Endodermal cell (in vitro differentiated cells): ENCODE data around the gene F7. TPM values are rescaled to one million over a fixed set of nuclear protein-coding genes. Genes with fewer than 3 reads are reported as not detected.

Source experiments
- DNase-seq: peaks from one replicate; pipeline ENCODE4 v3.0.0-alpha.2; 2017
- H3K27ac ChIP-seq: 2 replicates; pipeline ENCODE4 v1.5.1; 2013; ENCODE audit warnings: mild to moderate bottlenecking, low read depth, low read length, moderate library complexity
- H3K27me3 ChIP-seq: 2 replicates; pipeline ENCODE4 v1.6.1; 2013; ENCODE audit warnings: mild to moderate bottlenecking, low read length, moderate library complexity; ENCODE audit not compliant: insufficient read depth, control insufficient read depth, poor library complexity, severe bottlenecking
- H3K36me3 ChIP-seq: 2 replicates; pipeline ENCODE4 v1.7.0; 2013; ENCODE audit warnings: mild to moderate bottlenecking, low read length, moderate library complexity; ENCODE audit not compliant: control insufficient read depth, insufficient read depth
- H3K4me1 ChIP-seq: one replicate; pipeline ENCODE4 v1.7.0; 2013; ENCODE audit warnings: low read length; ENCODE audit not compliant: control insufficient read depth, insufficient read depth
- H3K4me3 ChIP-seq: 2 replicates; pipeline ENCODE4 v1.5.1; 2013; ENCODE audit warnings: mild to moderate bottlenecking, low read length, moderate library complexity
- H3K9ac ChIP-seq: 2 replicates; pipeline ENCODE4 v1.6.1; 2013; ENCODE audit warnings: mild to moderate bottlenecking, low read length, moderate library complexity; ENCODE audit not compliant: poor library complexity, severe bottlenecking; ENCODE audit errors: extremely low read depth
- H3K9me3 ChIP-seq: 2 replicates; pipeline ENCODE4 v1.6.1; 2013; ENCODE audit warnings: mild to moderate bottlenecking, low read length, moderate library complexity; ENCODE audit not compliant: control insufficient read depth
- H3K27ac Mint-ChIP-seq: 2 replicates; pipeline ENCODE4 v1.8.0; 2020; ENCODE audit warnings: mixed read lengths
- H3K27me3 Mint-ChIP-seq: 2 replicates; pipeline ENCODE4 v1.8.0; 2021; ENCODE audit warnings: mild to moderate bottlenecking, mixed read lengths; ENCODE audit not compliant: insufficient read depth
- H3K36me3 Mint-ChIP-seq: 2 replicates; pipeline ENCODE4 v1.8.0; 2020; ENCODE audit warnings: low read depth, mixed read lengths
- H3K4me1 Mint-ChIP-seq: 2 replicates; pipeline ENCODE4 v1.8.0; 2020; ENCODE audit warnings: mixed read lengths
- H3K4me3 Mint-ChIP-seq: 2 replicates; pipeline ENCODE4 v1.8.0; 2020; ENCODE audit warnings: mild to moderate bottlenecking, moderate library complexity, mixed read lengths
- H3K9me3 Mint-ChIP-seq: 2 replicates; pipeline ENCODE4 v1.8.0; 2020; ENCODE audit warnings: mild to moderate bottlenecking, mixed read lengths
- WGBS, 2 experiments: methylation state at CpG; one replicate each; pipeline versions ENCODE4 v1.1.5 to v1.1.7; 2013; ENCODE audit warnings: missing lambda C conversion rate in 2 of 2, mixed read lengths in 1 of 2; ENCODE audit not compliant: insufficient coverage in 1 of 2, insufficient read length in 1 of 2; 5-methylcytosine and 5-hydroxymethylcytosine counted together
- total RNA-seq, 2 donors: library from RNA; stranded (reverse); fragmentation: NEBNext Ultra II Directional in 1 of 2; extraction: Animal tissue kit (Norgen Biotek cat#: 25700) in 1 of 2; gene quantifications; 2 replicates in 1 of 2; 3 replicates in 1 of 2; pipeline ENCODE4 v1.2.1, GENCODE V29; 2021
- TF ChIP-seq, protein P1 (sequence below): fragments of 200-600 bp; sonication (generic); conservative IDR thresholded peaks from 2 replicates; pipeline ENCODE4 v1.5.0; 2021; ENCODE audit warnings: antibody characterized with exemption, mild to moderate bottlenecking

F7 gene
- total RNA-seq, 2 donors from 2014 or later: 4.7 to 6.4 TPM

DNA sequence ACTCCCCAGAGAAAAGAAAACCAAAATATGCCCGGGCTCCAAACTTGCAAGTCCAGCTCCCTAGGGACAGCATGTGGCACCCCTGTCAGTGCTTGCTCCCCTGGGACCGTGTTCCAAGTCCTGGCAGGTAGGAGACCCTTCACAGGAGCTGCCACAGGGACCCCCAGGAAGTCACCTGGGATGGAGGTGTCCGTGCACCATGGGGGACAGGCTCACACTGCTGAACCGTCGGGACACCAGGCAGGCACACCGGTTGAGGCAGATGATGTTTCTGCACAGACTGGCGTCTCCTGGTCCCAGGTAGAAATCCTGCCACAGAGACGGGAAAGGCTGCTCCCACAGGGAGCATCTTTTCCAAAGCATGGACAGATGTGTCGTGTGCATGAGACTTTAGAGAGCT is 41.2 kb downstream of the F7 start:
- Mint-ChIP-seq H3K27ac (no peak overlapping the region), H3K36me3 (peaks cover 23% of the 10 kb centered on the region), H3K4me3 (no peak overlapping the region), H3K9me3 (no peaks in the 10 kb centered on the region), H3K27me3 (no peaks in the 10 kb centered on the region), H3K4me1 (peaks cover 8% of the 10 kb centered on the region)
- TF ChIP-seq, protein P1, sequence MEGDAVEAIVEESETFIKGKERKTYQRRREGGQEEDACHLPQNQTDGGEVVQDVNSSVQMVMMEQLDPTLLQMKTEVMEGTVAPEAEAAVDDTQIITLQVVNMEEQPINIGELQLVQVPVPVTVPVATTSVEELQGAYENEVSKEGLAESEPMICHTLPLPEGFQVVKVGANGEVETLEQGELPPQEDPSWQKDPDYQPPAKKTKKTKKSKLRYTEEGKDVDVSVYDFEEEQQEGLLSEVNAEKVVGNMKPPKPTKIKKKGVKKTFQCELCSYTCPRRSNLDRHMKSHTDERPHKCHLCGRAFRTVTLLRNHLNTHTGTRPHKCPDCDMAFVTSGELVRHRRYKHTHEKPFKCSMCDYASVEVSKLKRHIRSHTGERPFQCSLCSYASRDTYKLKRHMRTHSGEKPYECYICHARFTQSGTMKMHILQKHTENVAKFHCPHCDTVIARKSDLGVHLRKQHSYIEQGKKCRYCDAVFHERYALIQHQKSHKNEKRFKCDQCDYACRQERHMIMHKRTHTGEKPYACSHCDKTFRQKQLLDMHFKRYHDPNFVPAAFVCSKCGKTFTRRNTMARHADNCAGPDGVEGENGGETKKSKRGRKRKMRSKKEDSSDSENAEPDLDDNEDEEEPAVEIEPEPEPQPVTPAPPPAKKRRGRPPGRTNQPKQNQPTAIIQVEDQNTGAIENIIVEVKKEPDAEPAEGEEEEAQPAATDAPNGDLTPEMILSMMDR: no peak
- peak; percentile 33 for DNase-seq
- Histone ChIP-seq H3K4me1 (no peaks in the 10 kb centered on the region), H3K36me3 (no peaks in the 10 kb centered on the region), H3K9me3 (no peaks in the 10 kb centered on the region), H3K27ac (no peak overlapping the region), H3K4me3 (no peak overlapping the region), H3K9ac (no peak overlapping the region), H3K27me3 (no peaks in the 10 kb centered on the region)
- 92 to 93% methylated on average over 7 to 9 of the region's 9 CpGs for WGBS, 2 experiments

DNA sequence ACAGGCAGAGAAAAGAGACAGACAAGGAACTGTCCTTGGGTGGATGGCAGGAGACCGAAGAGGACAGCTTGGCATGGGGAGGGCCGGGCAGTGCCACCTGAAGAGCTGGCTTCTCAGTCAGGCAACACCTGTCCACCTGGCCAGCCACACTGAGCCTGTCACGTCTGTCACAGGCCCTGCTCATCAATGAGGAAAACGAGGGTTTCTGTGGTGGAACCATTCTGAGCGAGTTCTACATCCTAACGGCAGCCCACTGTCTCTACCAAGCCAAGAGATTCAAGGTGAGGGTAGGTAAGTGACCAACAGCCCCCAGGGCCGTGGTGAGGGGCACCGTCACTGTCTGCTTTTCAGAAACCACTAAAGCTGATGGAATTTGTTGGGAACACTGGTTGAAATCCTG is 41.6 kb downstream of the F7 start:
- H3K9ac ChIP-seq: no peak overlapping the region
- DNase-seq: peak; percentile 24
- H3K36me3 Mint-ChIP-seq: peaks cover 20% of the 10 kb centered on the region

DNA sequence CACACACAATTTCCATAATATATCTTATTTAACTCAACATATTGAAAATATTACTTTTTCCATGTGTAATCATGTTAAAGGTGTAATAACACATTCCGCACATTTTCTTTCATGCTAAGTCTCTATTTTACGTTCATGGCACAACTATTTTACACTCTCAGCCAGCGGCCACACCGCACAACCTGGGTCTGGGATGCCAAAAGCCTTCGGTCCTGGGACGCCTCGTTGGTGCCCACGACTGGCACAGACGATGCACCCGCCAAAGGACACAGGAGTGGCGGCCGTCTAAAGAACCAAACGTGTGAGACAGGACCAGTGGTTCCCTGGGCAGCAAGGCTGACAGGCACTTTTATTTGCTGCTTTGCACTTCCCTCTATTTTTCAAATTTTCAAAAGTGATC is 42.8 kb downstream of the F7 start:
- H3K27ac Mint-ChIP-seq: no peak overlapping the region
- no peaks in the 10 kb centered on the region for H3K36me3 ChIP-seq
- no peak overlapping the region for H3K9ac ChIP-seq
- H3K9me3 ChIP-seq: no peaks in the 10 kb centered on the region
- H3K27me3 Mint-ChIP-seq: no peaks in the 10 kb centered on the region
- H3K36me3 Mint-ChIP-seq: peaks cover 16% of the 10 kb centered on the region
- no peaks in the 10 kb centered on the region for H3K9me3 Mint-ChIP-seq
- no peak overlapping the region for H3K4me3 ChIP-seq
- WGBS, 2 experiments: 94 to 97% methylated on average over 6 to 13 of the region's 13 CpGs
- no peak overlapping the region for H3K4me3 Mint-ChIP-seq
- peaks cover 11% of the 10 kb centered on the region for H3K27me3 ChIP-seq
- TF ChIP-seq, protein P1: no peak
- H3K27ac ChIP-seq: no peak overlapping the region
- DNase-seq: no peak
- H3K4me1 Mint-ChIP-seq: peaks cover 13% of the 10 kb centered on the region
- H3K4me1 ChIP-seq: peaks cover 5% of the 10 kb centered on the region

More for the DNA sequence above, 41.6 kb downstream of the F7 start:
- Histone ChIP-seq H3K27me3 (no peaks in the 10 kb centered on the region), H3K27ac (no peak overlapping the region), H3K4me3 (no peak overlapping the region), H3K9me3 (no peaks in the 10 kb centered on the region), H3K36me3 (no peaks in the 10 kb centered on the region), H3K4me1 (no peaks in the 10 kb centered on the region)
- peaks cover 11% of the 10 kb centered on the region for H3K4me1 Mint-ChIP-seq
- H3K27ac Mint-ChIP-seq: no peak overlapping the region
- H3K27me3 Mint-ChIP-seq: no peaks in the 10 kb centered on the region
- WGBS, 2 experiments: 89 to 90% methylated on average over 6 to 8 of the region's 8 CpGs
- H3K9me3 Mint-ChIP-seq: no peaks in the 10 kb centered on the region
- TF ChIP-seq, protein P1: no peak
- no peak overlapping the region for H3K4me3 Mint-ChIP-seq
